Thoracic aorta (tissue), 2 donors: ENCODE data around the gene MSN. TPM values are rescaled to one million over a fixed set of nuclear protein-coding genes. Genes with fewer than 3 reads are reported as not detected.

Source experiments
- ATAC-seq: fragments of 150-250 bp; one replicate; pipeline ENCODE4 v1.8.0; 2017; ENCODE audit warnings: low read depth; ENCODE audit not compliant: insufficient number of reproducible peaks, low FRiP score
- DNase-seq: peaks from one replicate; pipeline ENCODE4 v3.0.0-alpha.2; 2020; ENCODE audit warnings: low spot score
- H3K27ac ChIP-seq, 2 donors: fragments of 200-600 bp; sonication (generic); 1 replicate in 1 of 2; 2 replicates in 1 of 2; pipeline ENCODE4 v1.5.1; 2016; ENCODE audit warnings: mild to moderate bottlenecking in 2 of 2, moderate library complexity in 2 of 2
- H3K27me3 ChIP-seq: fragments of 200-600 bp; sonication (generic); replicated peaks from 2 replicates; pipeline ENCODE4 v1.6.0; 2016; ENCODE audit warnings: mild to moderate bottlenecking; ENCODE audit not compliant: insufficient read depth
- H3K36me3 ChIP-seq: fragments of 200-600 bp; sonication (generic); one replicate; pipeline ENCODE4 v1.5.1; 2016
- H3K4me1 ChIP-seq, 2 donors: fragments of 200-600 bp; sonication (generic); 1 replicate in 1 of 2; 2 replicates in 1 of 2; pipeline versions ENCODE4 v1.5.1 to v1.6.0; 2016; ENCODE audit warnings: low read depth in 2 of 2, mild to moderate bottlenecking in 1 of 2; ENCODE audit not compliant: control insufficient read depth in 1 of 2
- H3K4me3 ChIP-seq: fragments of 200-600 bp; sonication (generic); 2 replicates; pipeline ENCODE4 v1.5.1; 2016; ENCODE audit warnings: mild to moderate bottlenecking
- H3K9me3 ChIP-seq: fragments of 200-600 bp; sonication (generic); 2 replicates; pipeline ENCODE4 v1.5.1; 2016
- CTCF ChIP-seq: fragments of 200-600 bp; sonication (generic); IDR thresholded peaks from one replicate; pipeline ENCODE4 v1.5.1; 2019; ENCODE audit warnings: antibody characterized with exemption
- total RNA-seq, 2 donors: library from RNA; depleted of rRNA; stranded (reverse); fragments of >200 nt; gene quantifications; one replicate each; pipeline versions ENCODE4 v1.1.0 to v1.2.3, GENCODE V29; 2016

The MSN gene
- total RNA-seq, 2 donors from 2014 or later = 365 to 428 TPM

GRCh38 chrX:65720381-65720964 lies 53.0 kb downstream of the MSN start:
- ATAC-seq = no peak
- H3K36me3 ChIP-seq = peaks cover 8% of the 10 kb centered on the region
- DNase-seq = no peak
- TF ChIP-seq CTCF = no peak
- peaks cover 10 to 23% of the 10 kb centered on the region in 2 donors for H3K4me1 ChIP-seq
- H3K27me3 ChIP-seq = no peaks in the 10 kb centered on the region
- H3K4me3 ChIP-seq = no peak overlapping the region
- no peaks in the 10 kb centered on the region for H3K9me3 ChIP-seq
- H3K27ac ChIP-seq = peak overlapping the region in 1 of 2 donors; percentile 16

- no peaks in the 10 kb centered on the region for H3K9me3 ChIP-seq
- no peak for TF ChIP-seq CTCF
- no peak for DNase-seq
- H3K4me1 ChIP-seq = peaks cover 10% of the 10 kb centered on the region in 2 donors
- no peak for ATAC-seq
- H3K27me3 ChIP-seq = no peaks in the 10 kb centered on the region
- H3K4me3 ChIP-seq = no peak overlapping the region
- peaks cover 7% of the 10 kb centered on the region for H3K36me3 ChIP-seq
- H3K27ac ChIP-seq = peak overlapping the region in 1 of 2 donors; percentile 5
Observed at GRCh38 chrX:65723706-65724105, 56.3 kb downstream of the MSN start.

DNA sequence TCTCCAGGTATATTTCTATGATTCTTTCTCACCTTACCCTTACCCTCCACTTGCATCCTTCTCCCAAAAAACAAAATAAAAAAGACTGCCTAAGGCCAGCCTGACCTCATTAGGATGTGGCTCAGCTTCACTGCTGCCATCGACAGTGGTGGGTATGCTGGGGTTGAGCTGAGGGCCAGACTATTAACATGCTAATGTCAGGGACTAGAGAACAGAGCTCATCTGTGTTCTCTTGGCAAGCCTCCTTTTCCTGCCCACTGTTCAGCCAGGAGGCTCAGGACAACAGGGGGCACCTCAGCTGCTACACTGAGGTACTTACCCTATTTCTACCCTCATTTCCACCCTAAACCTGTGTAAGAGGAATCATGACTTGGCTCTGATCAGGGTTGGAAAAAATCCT lies 59.3 kb downstream of the MSN start:
- TF ChIP-seq CTCF = no peak
- DNase-seq (no peak), ATAC-seq (no peak)
- Histone ChIP-seq H3K27ac (no peak overlapping the region), H3K27me3 (no peaks in the 10 kb centered on the region), H3K36me3 (peaks cover 15% of the 10 kb centered on the region), H3K9me3 (no peaks in the 10 kb centered on the region), H3K4me1 (peaks cover 10% of the 10 kb centered on the region in 2 donors), H3K4me3 (no peak overlapping the region)

DNA sequence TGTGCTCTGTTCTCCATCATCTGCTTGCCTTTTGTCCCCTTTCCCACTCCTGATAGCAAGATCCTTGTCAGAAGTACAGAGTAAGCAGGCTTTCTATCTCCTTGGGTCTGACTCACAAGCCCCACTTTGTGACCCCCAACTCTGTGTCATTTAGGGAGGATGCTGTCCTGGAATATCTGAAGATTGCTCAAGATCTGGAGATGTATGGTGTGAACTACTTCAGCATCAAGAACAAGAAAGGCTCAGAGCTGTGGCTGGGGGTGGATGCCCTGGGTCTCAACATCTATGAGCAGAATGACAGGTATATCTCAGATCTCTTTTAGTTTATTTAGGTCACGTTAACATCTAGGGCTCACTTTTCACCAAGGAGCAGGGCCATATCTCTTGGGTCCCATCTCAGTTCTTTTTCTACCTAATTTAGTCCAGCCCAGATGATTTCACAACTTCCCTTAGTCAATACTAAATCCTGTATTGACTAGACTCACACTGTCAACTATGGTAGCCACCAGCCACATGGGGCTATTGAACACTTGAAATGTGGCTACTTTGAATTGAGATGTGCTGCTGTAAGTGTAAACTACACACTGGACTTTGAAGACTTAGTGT lies 64.3 kb downstream of the MSN start:
- DNase-seq (no peak), ATAC-seq (no peak)
- Histone ChIP-seq H3K36me3 (peaks cover 46% of the 10 kb centered on the region), H3K9me3 (no peaks in the 10 kb centered on the region), H3K27ac (no peak overlapping the region), H3K4me1 (peaks cover 0 to 10% of the 10 kb centered on the region in 2 donors), H3K27me3 (no peaks in the 10 kb centered on the region), H3K4me3 (no peak overlapping the region)
- no peak for TF ChIP-seq CTCF

DNA sequence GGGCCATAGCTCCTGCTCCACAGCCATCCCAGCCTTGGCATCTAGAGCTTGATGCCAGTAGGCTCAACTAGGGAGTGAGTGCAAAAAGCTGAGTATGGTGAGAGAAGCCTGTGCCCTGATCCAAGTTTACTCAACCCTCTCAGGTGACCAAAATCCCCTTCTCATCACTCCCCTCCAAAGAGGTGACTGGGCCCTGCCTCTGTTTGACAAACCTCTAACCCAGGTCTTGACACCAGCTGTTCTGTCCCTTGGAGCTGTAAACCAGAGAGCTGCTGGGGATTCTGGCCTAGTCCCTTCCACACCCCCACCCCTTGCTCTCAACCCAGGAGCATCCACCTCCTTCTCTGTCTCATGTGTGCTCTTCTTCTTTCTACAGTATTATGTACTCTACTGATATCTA lies 73.5 kb downstream of the MSN start:
- Histone ChIP-seq H3K27ac (no peak overlapping the region), H3K4me1 (no peaks in the 10 kb centered on the region), H3K4me3 (no peak overlapping the region), H3K27me3 (no peaks in the 10 kb centered on the region), H3K36me3 (peaks cover 53% of the 10 kb centered on the region), H3K9me3 (no peaks in the 10 kb centered on the region)
- TF ChIP-seq CTCF = no peak
- no peak for DNase-seq
- ATAC-seq = no peak
